ENCODE data around the gene KY.

DNA sequence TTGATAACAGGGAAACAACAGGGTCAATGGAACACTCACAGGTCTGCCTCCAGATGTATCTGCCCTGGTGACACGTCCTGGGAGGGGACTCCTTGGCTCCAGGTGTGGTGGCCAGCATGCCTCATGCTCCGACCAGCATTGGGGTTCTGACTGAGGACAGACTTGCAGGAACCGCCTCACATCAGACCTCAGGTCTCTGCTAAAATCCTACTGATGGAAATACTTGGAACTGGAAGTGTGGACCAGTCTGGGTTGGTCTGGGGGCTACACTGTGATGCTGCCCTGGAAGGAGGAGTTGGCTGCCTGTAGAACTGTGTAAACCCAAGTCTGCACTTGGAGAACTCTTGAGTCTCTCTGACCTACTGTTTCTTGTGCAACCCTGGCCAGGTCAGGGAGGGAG is 17.1 kb upstream of the KY start:
- TF ChIP-seq, protein P1, sequence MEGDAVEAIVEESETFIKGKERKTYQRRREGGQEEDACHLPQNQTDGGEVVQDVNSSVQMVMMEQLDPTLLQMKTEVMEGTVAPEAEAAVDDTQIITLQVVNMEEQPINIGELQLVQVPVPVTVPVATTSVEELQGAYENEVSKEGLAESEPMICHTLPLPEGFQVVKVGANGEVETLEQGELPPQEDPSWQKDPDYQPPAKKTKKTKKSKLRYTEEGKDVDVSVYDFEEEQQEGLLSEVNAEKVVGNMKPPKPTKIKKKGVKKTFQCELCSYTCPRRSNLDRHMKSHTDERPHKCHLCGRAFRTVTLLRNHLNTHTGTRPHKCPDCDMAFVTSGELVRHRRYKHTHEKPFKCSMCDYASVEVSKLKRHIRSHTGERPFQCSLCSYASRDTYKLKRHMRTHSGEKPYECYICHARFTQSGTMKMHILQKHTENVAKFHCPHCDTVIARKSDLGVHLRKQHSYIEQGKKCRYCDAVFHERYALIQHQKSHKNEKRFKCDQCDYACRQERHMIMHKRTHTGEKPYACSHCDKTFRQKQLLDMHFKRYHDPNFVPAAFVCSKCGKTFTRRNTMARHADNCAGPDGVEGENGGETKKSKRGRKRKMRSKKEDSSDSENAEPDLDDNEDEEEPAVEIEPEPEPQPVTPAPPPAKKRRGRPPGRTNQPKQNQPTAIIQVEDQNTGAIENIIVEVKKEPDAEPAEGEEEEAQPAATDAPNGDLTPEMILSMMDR (IDR thresholded peaks at IDR 0.05): no peak
- no peak for TF ChIP-seq EP300 (IDR thresholded peaks at IDR 0.05)
- no peak for TF ChIP-seq POLR2A (IDR thresholded peaks at IDR 0.05)
